Neutrophil (primary cell): ENCODE data around the gene USP13.

Experiments used
- H3K27ac ChIP-seq: fragments of 200-600 bp; sonication (generic); 2 replicates; pipeline ENCODE4 v1.5.1; 2016; ENCODE audit warnings: mild to moderate bottlenecking, moderate library complexity
- H3K27me3 ChIP-seq: fragments of 200-600 bp; sonication (generic); 2 replicates; pipeline ENCODE4 v1.6.0; 2016; ENCODE audit warnings: mild to moderate bottlenecking
- H3K36me3 ChIP-seq: fragments of 200-600 bp; sonication (generic); 2 replicates; pipeline ENCODE4 v1.5.1; 2017
- H3K4me1 ChIP-seq, 2 experiments: fragments of 200-600 bp in 1 of 2; sonication (generic) in 1 of 2; 1 replicate in 1 of 2; 2 replicates in 1 of 2; pipeline versions ENCODE4 v1.5.1 to v1.6.1; 2013 to 2016; ENCODE audit warnings: low read depth in 1 of 2, low read length in 1 of 2, mild to moderate bottlenecking in 1 of 2, moderate library complexity in 1 of 2; ENCODE audit not compliant: control insufficient read depth in 1 of 2, insufficient read depth in 1 of 2
- H3K4me3 ChIP-seq, 2 experiments: fragments of 200-600 bp in 1 of 2; sonication (generic) in 1 of 2; 1 replicate in 1 of 2; 2 replicates in 1 of 2; pipeline ENCODE4 v1.5.1; 2013 to 2016; ENCODE audit warnings: low read depth in 1 of 2, low read length in 1 of 2, mild to moderate bottlenecking in 1 of 2, moderate library complexity in 1 of 2
- H3K9me3 ChIP-seq: fragments of 200-600 bp; sonication (generic); 2 replicates; pipeline ENCODE4 v1.5.1; 2016
- TF ChIP-seq, protein P1 (sequence below): fragments of 200-600 bp; sonication (generic); IDR thresholded peaks from 2 replicates; pipeline ENCODE4 v1.5.1; 2016; ENCODE audit warnings: antibody characterized with exemption

Gene USP13

DNA sequence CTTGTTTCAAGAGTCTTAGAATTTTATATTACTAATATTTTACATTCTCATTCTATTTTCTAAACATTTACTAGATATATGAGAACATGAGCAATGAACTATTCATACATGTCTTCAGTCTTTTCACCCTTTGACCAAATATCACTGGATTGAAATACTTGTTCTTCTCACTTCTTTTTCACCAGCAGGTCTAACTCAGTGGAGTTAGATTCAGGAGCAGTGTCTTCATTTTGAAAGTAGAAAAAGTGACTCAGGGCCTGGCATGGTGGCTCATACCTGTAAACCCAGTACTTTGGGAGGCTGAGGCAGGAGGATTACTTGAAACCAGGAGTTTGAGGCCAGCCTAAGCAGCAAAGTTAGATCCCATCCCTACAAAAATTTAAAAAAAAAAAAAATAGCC, 70.8 kb downstream of the USP13 start:
- H3K27ac ChIP-seq, result no peak overlapping the region
- H3K9me3 ChIP-seq, result no peaks in the 10 kb centered on the region
- no peaks in the 10 kb centered on the region for H3K36me3 ChIP-seq
- H3K27me3 ChIP-seq, result no peaks in the 10 kb centered on the region
- H3K4me3 ChIP-seq, result no peak overlapping the region
- TF ChIP-seq, protein P1, sequence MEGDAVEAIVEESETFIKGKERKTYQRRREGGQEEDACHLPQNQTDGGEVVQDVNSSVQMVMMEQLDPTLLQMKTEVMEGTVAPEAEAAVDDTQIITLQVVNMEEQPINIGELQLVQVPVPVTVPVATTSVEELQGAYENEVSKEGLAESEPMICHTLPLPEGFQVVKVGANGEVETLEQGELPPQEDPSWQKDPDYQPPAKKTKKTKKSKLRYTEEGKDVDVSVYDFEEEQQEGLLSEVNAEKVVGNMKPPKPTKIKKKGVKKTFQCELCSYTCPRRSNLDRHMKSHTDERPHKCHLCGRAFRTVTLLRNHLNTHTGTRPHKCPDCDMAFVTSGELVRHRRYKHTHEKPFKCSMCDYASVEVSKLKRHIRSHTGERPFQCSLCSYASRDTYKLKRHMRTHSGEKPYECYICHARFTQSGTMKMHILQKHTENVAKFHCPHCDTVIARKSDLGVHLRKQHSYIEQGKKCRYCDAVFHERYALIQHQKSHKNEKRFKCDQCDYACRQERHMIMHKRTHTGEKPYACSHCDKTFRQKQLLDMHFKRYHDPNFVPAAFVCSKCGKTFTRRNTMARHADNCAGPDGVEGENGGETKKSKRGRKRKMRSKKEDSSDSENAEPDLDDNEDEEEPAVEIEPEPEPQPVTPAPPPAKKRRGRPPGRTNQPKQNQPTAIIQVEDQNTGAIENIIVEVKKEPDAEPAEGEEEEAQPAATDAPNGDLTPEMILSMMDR, result no peak
- H3K4me1 ChIP-seq, result no peaks in the 10 kb centered on the region

DNA sequence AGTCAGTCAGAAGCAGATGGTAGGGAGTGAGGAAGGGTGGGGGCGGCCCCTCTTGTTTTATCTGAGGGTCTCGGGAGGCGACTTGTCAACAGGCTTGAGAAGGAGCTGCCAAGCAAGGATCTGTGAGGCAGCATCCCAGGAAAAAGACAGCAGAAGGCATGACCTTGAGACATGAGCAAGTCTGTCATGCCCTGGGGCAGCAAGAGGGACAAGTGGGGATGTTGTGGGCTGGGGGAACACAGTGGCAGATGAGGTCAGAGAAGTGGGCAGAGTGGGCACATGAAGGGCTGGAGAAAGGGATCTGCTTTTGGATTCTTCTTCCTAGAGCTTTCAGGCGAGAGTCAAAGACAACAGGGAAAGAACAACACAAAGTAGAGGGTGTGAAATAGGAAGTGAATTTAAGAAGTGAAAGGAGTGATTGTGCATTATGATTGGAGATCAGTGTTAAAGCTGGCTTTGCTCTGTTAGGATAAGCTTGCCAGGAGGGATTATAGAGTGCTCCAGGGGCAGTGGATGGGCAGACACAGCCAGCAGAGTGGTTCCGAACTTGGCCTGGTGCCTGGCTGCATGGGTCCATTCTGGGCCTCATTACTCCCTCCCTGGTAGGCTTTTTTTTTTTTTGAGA, 73.3 kb downstream of the USP13 start:
- H3K27ac ChIP-seq, result no peak overlapping the region
- no peak overlapping the region for H3K4me3 ChIP-seq
- H3K4me1 ChIP-seq, result no peaks in the 10 kb centered on the region
- H3K9me3 ChIP-seq, result no peaks in the 10 kb centered on the region
- no peaks in the 10 kb centered on the region for H3K27me3 ChIP-seq
- no peaks in the 10 kb centered on the region for H3K36me3 ChIP-seq
- TF ChIP-seq, protein P1, result no peak

DNA sequence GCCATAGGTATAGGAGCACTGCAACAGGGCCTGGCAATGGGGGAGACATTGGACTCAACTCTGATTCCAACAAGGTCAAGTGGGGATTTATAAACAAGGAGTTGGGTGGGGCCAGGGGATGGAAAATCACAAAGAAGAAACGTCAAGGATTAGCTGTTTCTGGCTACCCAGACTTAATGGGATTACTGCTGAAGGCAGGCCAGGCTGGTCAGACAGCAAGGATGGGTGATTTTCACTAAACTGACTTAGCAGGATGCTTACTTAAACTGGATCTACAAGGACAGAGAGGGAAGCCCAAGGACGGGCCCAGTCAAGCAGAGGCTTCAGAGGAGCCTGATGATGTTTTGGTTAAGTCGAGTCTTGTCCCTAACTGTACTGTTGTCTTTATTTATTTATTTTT, 76.2 kb downstream of the USP13 start:
- Histone ChIP-seq H3K4me3 (no peak overlapping the region), H3K4me1 (no peaks in the 10 kb centered on the region), H3K36me3 (no peaks in the 10 kb centered on the region), H3K27ac (no peak overlapping the region), H3K9me3 (no peaks in the 10 kb centered on the region), H3K27me3 (no peaks in the 10 kb centered on the region)
- TF ChIP-seq, protein P1, result no peak

DNA sequence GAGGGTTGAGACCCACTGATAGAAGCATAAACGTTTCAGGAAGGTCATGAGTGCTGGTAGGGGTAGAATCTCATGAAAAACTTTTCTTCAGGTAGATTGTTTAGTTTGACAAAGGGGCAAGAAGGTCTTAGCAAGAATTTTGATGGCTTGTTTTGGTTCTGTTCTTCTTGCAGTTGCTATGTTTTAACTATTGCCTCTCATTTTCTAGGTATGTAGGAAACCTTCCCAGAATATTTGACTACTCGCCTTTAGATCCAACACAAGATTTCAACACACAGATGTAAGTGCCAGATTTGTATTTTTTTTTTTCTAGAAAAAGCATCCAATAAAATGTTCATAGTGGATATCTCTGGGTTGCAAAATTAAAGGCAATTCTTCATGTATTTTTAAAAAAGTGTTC, 77.1 kb downstream of the USP13 start:
- Histone ChIP-seq H3K4me3 (no peak overlapping the region), H3K36me3 (no peaks in the 10 kb centered on the region), H3K9me3 (no peaks in the 10 kb centered on the region), H3K27me3 (no peaks in the 10 kb centered on the region), H3K27ac (no peak overlapping the region), H3K4me1 (no peaks in the 10 kb centered on the region)
- TF ChIP-seq, protein P1, result no peak

DNA sequence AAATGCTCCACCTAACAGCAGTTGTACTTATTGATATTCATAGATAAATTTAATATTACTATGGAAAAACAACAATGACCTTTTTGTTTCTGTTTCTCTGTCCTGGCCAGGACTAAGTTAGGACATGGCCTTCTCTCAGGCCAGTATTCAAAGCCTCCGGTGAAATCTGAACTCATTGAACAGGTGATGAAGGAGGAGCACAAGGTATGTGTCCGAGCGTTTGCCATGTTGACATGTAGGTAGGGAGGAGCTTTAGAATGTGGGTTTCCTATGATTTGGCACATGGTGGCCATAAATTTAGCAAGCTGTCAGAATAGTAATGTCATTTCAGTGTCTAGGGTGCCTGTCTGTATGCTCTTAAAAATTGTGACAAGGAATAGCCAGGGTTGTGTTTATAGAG, 77.7 kb downstream of the USP13 start:
- no peak overlapping the region for H3K4me3 ChIP-seq
- TF ChIP-seq, protein P1, result no peak

More for the DNA sequence above, 77.7 kb downstream of the USP13 start:
- H3K27me3 ChIP-seq, result no peaks in the 10 kb centered on the region
- no peaks in the 10 kb centered on the region for H3K9me3 ChIP-seq
- no peaks in the 10 kb centered on the region for H3K36me3 ChIP-seq
- no peak overlapping the region for H3K27ac ChIP-seq
- no peaks in the 10 kb centered on the region for H3K4me1 ChIP-seq
